GM21390 (cell line): Measurements from ENCODE around the gene FOXL1.

Source experiments
- ATAC-seq: cut with Tn5 transposase; IDR thresholded peaks from one replicate; pipeline ENCODE4 v1.9.1; 2021; ENCODE audit not compliant: unreplicated experiment

The FOXL1 gene

GRCh38 chr16:86598607-86599565 is 20.5 kb downstream of the FOXL1 start:
- no peak for ATAC-seq

- ATAC-seq = no peak
Observed at GRCh38 chr16:86601356-86601755, 23.0 kb downstream of the FOXL1 start.

- no peak for ATAC-seq
Observed at GRCh38 chr16:86602521-86602920, 24.2 kb downstream of the FOXL1 start.

GRCh38 chr16:86604436-86605193 is 26.3 kb downstream of the FOXL1 start:
- ATAC-seq = peak; percentile 70

GRCh38 chr16:86605950-86606349 is 27.6 kb downstream of the FOXL1 start:
- no peak for ATAC-seq

GRCh38 chr16:86608301-86608747 is 30.0 kb downstream of the FOXL1 start:
- ATAC-seq = no peak

- ATAC-seq = no peak
Observed at GRCh38 chr16:86609115-86609514, 30.8 kb downstream of the FOXL1 start.

GRCh38 chr16:86609661-86610060 is 31.3 kb downstream of the FOXL1 start:
- ATAC-seq = no peak

- ATAC-seq = no peak
Observed at GRCh38 chr16:86610779-86611524, 32.6 kb downstream of the FOXL1 start.

- no peak for ATAC-seq
Observed at GRCh38 chr16:86611525-86611855, 33.1 kb downstream of the FOXL1 start.

GRCh38 chr16:86611941-86612340 is 33.6 kb downstream of the FOXL1 start:
- ATAC-seq = no peak

- ATAC-seq = no peak
Observed at GRCh38 chr16:86614699-86615098, 36.4 kb downstream of the FOXL1 start.

GRCh38 chr16:86616906-86617305 is 38.6 kb downstream of the FOXL1 start:
- ATAC-seq = no peak

- ATAC-seq = no peak
Observed at GRCh38 chr16:86618431-86619238, 40.3 kb downstream of the FOXL1 start.

GRCh38 chr16:86619239-86619794 is 41.0 kb downstream of the FOXL1 start:
- ATAC-seq = no peak

GRCh38 chr16:86620184-86620583 is 41.8 kb downstream of the FOXL1 start:
- no peak for ATAC-seq

- no peak for ATAC-seq
Observed at GRCh38 chr16:86621966-86622365, 43.6 kb downstream of the FOXL1 start.

- ATAC-seq = no peak
Observed at GRCh38 chr16:86622700-86623615, 44.6 kb downstream of the FOXL1 start.

- no peak for ATAC-seq
Observed at GRCh38 chr16:86625029-86625428, 46.7 kb downstream of the FOXL1 start.
